Tibial artery (tissue), 4 donors: Measurements from ENCODE around the gene PLCG2.

Source experiments
- DNase-seq, 2 donors: peaks; one replicate each; pipeline ENCODE4 v3.0.0-alpha.2; 2019
- H3K27ac ChIP-seq, 2 donors: fragments of 200-600 bp; sonication (generic) in 1 of 2; 1 replicate in 1 of 2; 2 replicates in 1 of 2; pipeline ENCODE4 v1.5.1; 2018 to 2019; ENCODE audit warnings: mild to moderate bottlenecking in 1 of 2
- H3K27me3 ChIP-seq, 2 donors: fragments of 200-600 bp; sonication (generic) in 1 of 2; one replicate each; pipeline versions ENCODE4 v1.5.1 to v1.6.0; 2016 to 2019
- H3K36me3 ChIP-seq, 3 donors: fragments of 200-600 bp; sonication (generic) in 2 of 3; one replicate each; pipeline ENCODE4 v1.5.1; 2016 to 2019; ENCODE audit warnings: mild to moderate bottlenecking in 2 of 3
- H3K4me1 ChIP-seq, 4 donors: fragments of 200-600 bp; sonication (generic) in 2 of 4; 1 replicate in 3 of 4; 2 replicates in 1 of 4; pipeline ENCODE4 v1.5.1; 2016 to 2019
- H3K4me3 ChIP-seq, 2 donors: fragments of 200-600 bp; sonication (generic) in 1 of 2; 1 replicate in 1 of 2; 2 replicates in 1 of 2; pipeline ENCODE4 v1.5.1; 2018 to 2019; ENCODE audit warnings: mild to moderate bottlenecking in 2 of 2
- H3K9me3 ChIP-seq, 3 donors: fragments of 200-600 bp; sonication (generic) in 1 of 3; one replicate each; pipeline ENCODE4 v1.5.1; 2016 to 2019
- intact Hi-C: fragments of 100-400 bp; cut with DNase I; formaldehyde crosslinking; loops from one replicate; pipeline ENCODE4 v1.15.0; 2023; ENCODE audit warnings: low total_unique reads
- TF ChIP-seq, protein P1 (sequence below), 2 experiments: fragments of 200-600 bp in 1 of 2; fragments of 450-650 bp in 1 of 2; IDR thresholded peaks; one replicate each; pipeline ENCODE4 v1.5.1; 2017 to 2019; ENCODE audit warnings: antibody characterized with exemption in 2 of 2, mild to moderate bottlenecking in 1 of 2, moderate library complexity in 1 of 2

PLCG2 gene

DNA sequence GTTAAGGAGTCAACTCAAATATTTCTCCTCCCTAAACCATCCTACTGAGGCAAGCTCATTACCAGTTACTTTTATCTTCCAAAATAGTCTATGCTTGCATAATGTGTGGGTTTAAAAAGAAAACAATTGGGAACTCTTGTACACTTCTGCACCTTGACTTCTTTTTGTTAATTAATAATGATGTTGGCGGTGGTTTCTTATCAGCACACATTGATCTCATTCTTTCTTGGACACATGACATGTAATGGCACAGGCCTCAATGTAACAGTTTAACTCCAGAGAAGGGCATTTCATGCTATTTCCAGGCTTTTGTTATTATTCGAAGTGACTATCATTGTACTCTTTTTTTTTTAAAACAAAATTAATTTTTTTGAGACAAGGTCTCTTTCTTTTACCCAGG, 7.8 kb downstream of the PLCG2 start:
- peaks cover 0 to 16% of the 10 kb centered on the region in 2 donors for H3K27me3 ChIP-seq
- no peak overlapping the region for H3K4me3 ChIP-seq
- TF ChIP-seq, protein P1, sequence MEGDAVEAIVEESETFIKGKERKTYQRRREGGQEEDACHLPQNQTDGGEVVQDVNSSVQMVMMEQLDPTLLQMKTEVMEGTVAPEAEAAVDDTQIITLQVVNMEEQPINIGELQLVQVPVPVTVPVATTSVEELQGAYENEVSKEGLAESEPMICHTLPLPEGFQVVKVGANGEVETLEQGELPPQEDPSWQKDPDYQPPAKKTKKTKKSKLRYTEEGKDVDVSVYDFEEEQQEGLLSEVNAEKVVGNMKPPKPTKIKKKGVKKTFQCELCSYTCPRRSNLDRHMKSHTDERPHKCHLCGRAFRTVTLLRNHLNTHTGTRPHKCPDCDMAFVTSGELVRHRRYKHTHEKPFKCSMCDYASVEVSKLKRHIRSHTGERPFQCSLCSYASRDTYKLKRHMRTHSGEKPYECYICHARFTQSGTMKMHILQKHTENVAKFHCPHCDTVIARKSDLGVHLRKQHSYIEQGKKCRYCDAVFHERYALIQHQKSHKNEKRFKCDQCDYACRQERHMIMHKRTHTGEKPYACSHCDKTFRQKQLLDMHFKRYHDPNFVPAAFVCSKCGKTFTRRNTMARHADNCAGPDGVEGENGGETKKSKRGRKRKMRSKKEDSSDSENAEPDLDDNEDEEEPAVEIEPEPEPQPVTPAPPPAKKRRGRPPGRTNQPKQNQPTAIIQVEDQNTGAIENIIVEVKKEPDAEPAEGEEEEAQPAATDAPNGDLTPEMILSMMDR (IDR thresholded peaks at IDR 0.05), result no peak
- H3K36me3 ChIP-seq, result no peaks in the 10 kb centered on the region
- no peak for DNase-seq
- intact Hi-C loops, result no loop called here
- H3K27ac ChIP-seq, result no peak overlapping the region
- no peaks in the 10 kb centered on the region for H3K4me1 ChIP-seq
- H3K9me3 ChIP-seq, result no peaks in the 10 kb centered on the region

DNA sequence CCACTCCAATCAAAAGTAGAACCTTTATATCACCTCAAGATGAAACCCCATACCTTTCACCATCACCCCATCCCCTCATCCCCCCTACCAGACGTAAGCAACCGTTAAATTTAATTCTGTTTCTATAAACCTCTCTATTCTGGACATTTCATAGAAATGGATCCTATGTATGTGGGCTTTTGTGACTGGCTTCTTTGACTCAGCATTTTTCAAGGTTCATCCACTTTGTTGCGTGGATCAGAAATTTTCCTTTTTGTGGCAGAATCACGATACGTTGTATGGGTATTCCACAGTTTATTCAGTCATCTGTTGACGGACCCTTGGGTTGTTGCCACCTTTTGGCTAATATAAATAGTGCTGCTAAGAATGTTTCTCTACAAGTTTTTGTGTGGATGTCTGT, 8.6 kb downstream of the PLCG2 start:
- no peak for DNase-seq
- no peaks in the 10 kb centered on the region for H3K9me3 ChIP-seq
- intact Hi-C loops, result no loop called here
- peaks cover 0 to 17% of the 10 kb centered on the region in 2 donors for H3K27me3 ChIP-seq
- no peak overlapping the region for H3K27ac ChIP-seq
- TF ChIP-seq, protein P1 (IDR thresholded peaks at IDR 0.05), result no peak
- H3K36me3 ChIP-seq, result no peaks in the 10 kb centered on the region
- no peaks in the 10 kb centered on the region for H3K4me1 ChIP-seq
- no peak overlapping the region for H3K4me3 ChIP-seq

GRCh38 chr16:81790277-81790676, 11.2 kb downstream of the PLCG2 start:
- intact Hi-C loops, result no loop called here
- DNase-seq, result no peak
- TF ChIP-seq, protein P1 (IDR thresholded peaks at IDR 0.05), result no peak

GRCh38 chr16:81790830-81791435, 11.8 kb downstream of the PLCG2 start:
- Histone ChIP-seq H3K27me3 (peaks cover 0 to 9% of the 10 kb centered on the region in 2 donors), H3K9me3 (no peaks in the 10 kb centered on the region), H3K36me3 (no peaks in the 10 kb centered on the region), H3K4me1 (no peaks in the 10 kb centered on the region), H3K4me3 (no peak overlapping the region), H3K27ac (no peak overlapping the region)
- intact Hi-C loops, result no loop called here
- TF ChIP-seq, protein P1 (IDR thresholded peaks at IDR 0.05), result no peak
- no peak for DNase-seq

More at GRCh38 chr16:81790277-81790676, 11.2 kb downstream of the PLCG2 start:
- Histone ChIP-seq H3K4me1 (no peaks in the 10 kb centered on the region), H3K4me3 (no peak overlapping the region), H3K36me3 (no peaks in the 10 kb centered on the region), H3K27me3 (peaks cover 0 to 9% of the 10 kb centered on the region in 2 donors), H3K27ac (no peak overlapping the region), H3K9me3 (no peaks in the 10 kb centered on the region)

DNA sequence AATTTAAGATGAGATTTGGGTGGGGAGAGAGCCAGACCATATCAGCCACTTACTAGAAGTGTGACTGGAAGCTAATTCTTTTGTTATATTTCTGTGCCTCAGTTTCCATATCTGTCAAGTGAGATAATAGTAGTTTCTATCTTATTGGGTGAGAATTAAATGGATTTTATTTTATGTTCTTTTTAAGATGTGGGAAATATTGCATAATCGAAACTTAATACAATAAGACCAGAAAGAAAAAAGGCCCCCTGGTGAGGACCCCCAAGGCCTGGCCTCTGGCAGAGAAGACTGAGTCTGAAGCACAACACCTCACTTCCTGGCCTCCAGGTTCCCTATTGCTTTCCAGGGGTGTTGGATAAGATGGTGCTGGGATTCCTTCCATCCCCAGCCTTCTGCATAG, 13.7 kb downstream of the PLCG2 start:
- TF ChIP-seq, protein P1 (IDR thresholded peaks at IDR 0.05), result no peak
- Histone ChIP-seq H3K4me3 (no peak overlapping the region), H3K27ac (no peak overlapping the region), H3K27me3 (peaks cover 0 to 9% of the 10 kb centered on the region in 2 donors), H3K9me3 (no peaks in the 10 kb centered on the region), H3K4me1 (no peaks in the 10 kb centered on the region), H3K36me3 (no peaks in the 10 kb centered on the region)
- DNase-seq, result no peak
- intact Hi-C loops, result no loop called here

DNA sequence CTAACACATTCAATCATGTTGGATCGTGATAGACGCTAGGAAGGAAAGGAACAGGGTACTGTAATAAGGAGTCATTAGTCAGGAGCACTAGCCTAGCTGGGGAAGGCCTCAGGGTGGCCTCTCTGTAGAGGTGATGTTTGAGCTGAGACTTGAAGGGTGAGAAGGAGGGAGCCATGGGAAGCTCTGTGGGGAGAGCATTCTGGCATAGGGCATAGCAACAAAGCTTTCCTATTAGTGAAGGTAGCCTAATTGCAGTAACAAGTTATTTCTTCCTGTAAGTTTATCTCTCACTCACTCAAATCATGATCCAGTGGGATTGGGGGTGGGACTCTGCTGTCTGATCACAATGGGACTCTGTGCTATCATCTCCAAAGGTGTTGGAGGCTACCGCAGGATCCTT, 16.1 kb downstream of the PLCG2 start:
- no peaks in the 10 kb centered on the region for H3K36me3 ChIP-seq
- intact Hi-C loops, result no loop called here
- H3K4me3 ChIP-seq, result no peak overlapping the region
- H3K4me1 ChIP-seq, result no peaks in the 10 kb centered on the region
- no peak overlapping the region for H3K27ac ChIP-seq
- H3K9me3 ChIP-seq, result no peaks in the 10 kb centered on the region
- no peak for DNase-seq
- TF ChIP-seq, protein P1 (IDR thresholded peaks at IDR 0.05), result no peak
- peaks cover 0 to 5% of the 10 kb centered on the region in 2 donors for H3K27me3 ChIP-seq
